Cardiac ventricle fibroblast (primary cell): ENCODE results near the gene WDR86. TPM values are rescaled to one million over a fixed set of nuclear protein-coding genes. Genes with fewer than 3 reads are reported as not detected.

Source experiments
- total RNA-seq: library from RNA; depleted of rRNA; stranded (reverse); fragments of >200 nt; gene quantifications from 2 replicates; pipeline ENCODE4 v1.2.3, GENCODE V29; 2015

Gene WDR86, protein sequence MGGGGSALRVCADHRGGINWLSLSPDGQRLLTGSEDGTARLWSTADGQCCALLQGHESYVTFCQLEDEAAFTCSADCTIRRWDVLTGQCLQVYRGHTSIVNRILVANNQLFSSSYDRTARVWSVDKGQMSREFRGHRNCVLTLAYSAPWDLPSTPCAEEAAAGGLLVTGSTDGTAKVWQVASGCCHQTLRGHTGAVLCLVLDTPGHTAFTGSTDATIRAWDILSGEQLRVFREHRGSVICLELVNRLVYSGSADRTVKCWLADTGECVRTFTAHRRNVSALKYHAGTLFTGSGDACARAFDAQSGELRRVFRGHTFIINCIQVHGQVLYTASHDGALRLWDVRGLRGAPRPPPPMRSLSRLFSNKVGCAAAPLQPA
- 2.4 and 4.6 TPM in 2 replicates for total RNA-seq

DNA sequence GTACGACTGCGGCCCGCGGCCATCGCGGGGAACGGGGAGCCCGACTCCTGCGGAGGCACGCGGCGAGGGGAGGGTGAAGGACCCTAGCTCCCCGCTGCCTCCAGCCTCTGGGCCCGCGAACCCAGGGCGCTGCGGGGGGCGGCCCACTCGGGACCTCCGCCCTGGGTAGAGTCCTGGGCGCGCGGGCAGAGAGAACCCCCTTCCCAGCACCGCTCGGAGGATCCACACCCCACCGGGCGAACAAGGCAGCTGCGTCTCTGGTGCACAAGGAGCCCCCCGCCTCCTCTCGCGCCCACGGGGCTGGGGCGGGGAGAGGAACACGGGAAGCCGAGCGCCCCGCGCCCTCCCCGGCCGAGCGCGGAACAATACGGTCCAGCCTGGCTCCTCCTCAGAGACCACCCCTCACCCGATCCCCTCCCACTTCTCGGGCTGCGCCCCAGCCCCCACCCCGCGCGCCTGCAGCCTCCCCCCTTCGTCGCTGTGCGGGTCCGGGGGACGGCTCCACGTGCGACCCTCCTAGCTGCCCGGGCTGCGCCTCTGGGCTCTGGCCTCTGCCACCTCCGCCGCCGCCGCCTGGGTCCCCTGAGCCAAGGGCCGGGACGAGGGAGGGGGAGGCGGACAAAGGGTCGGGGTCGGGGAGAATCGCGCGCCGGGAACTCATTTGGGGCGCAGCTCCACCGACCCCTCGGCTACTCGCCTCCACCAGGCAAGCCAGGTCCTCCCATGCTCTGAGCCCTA, at the start of gene WDR86:
WDR86 (minus strand) TSS at position 372 of the 738 bp plus-strand sequence. CDS start 449 bp downstream, outside the sequence.

DNA sequence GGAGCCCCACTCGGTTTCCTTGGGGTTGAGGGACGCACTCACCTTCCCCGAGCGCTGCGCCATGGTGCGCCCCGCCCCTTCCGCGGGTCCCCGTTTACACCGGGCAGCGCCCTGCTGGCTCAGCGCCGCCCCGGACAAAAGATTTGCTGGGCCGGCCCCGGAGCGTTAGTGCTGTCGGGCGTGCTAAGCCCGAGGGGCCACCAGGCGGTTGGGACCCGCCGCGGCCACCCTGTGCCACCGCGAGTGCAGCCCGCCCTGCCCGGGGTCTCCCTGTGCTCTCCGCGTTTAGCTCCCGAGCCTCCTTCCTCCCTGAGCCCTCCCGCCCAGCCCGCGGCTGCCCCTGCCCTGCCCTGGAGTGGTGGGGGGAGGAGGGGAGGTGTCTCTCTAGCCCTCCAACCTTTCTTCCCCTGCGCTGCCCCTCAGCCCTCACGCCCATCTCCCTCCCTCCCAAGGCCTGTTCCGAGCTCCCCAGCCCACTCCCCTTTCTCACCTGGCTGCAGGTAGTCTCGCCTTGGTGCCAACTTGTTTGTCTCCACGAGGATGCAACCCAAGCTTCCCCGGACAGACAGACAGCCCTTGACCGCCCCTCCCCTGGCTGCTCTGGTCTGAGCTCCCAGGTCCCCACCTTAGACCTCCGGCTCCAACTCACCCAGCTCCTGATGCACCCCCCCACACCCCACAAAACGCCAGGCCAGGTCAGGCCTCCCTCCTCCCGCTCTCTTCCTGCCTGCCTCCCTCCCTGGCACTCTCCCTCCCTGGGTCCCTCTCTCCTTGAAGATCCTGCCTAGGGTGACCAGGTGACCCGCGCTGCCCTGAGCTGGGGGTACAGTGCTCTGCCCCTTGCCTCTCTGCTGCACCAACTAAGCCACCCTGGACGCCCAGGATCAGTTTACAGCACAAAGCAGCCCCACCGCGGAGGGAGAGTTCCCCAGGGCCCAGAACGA, 30.3 kb upstream of the WDR86 start, which contains the start of gene CRYGN:
CRYGN (minus strand) TSS at position 287 of the 944 bp plus-strand sequence; CDS start at position 63, 224 bp downstream.

DNA sequence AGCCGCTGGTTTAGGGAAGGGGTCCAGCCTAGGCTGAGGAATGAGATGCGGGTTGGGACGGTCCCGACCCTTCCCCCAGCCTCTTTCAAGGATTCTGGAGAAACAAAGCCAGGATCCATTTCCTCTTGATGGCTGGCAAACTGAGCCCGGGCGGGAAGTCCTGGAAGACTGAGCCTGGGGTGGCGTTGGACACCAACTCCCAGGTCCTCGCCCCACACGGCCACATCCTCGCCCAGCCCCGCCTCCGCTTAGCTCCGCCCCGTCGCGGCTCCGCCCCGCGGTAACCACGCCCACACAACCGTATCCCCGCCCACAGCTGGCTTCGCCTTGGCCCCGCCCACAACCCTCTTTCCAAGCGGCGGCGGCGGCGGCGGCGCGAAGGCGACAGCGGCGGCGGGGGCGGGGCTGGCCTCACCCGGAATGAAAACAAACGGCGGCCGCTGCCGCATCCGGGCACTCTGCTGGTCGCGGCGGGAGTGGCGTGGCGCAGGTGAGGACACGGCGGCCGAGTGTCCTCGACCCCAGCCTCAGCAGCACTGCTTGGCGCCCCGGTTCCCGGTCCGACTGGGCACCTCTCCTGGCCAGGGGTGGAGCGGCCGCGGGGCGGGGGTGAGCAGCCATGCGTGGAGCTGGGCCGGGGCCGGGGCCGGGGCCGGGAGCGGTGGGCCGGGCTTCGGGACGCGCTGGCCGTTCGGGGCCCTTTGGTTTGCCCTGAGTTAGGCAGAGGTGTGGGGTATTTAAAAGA, 68.3 kb downstream of the WDR86 start, which contains the start of gene NUB1:
NUB1 (plus strand) TSS at position 456 of the 745 bp plus-strand sequence. CDS start 3,538 bp downstream, outside the sequence.

Other genes starting within 250 kb of the WDR86 start
- not detected in 2 replicates for gene GBX1, start 242.3 kb downstream of the WDR86 start, total RNA-seq
- not detected in 2 replicates for gene ASB10, start 222.8 kb downstream of the WDR86 start, total RNA-seq
- gene H2BK1, start 199.6 kb downstream of the WDR86 start, total RNA-seq: not detected in 2 replicates
- gene ABCF2, start 182.8 kb downstream of the WDR86 start, total RNA-seq: 39.1 and 44.1 TPM in 2 replicates
- 81.6 and 93.4 TPM in 2 replicates for gene CHPF2, start 177.6 kb downstream of the WDR86 start, total RNA-seq
- gene SMARCD3, start 161.3 kb downstream of the WDR86 start, total RNA-seq: 41.3 and 44.9 TPM in 2 replicates
- 27.0 and 34.8 TPM in 2 replicates for gene NUB1, start 68.2 kb downstream of the WDR86 start, total RNA-seq
- 0.10 TPM in 1 of 2 replicates, not detected in the other for gene CRYGN, start 30.1 kb upstream of the WDR86 start, total RNA-seq
- 56.1 and 62.9 TPM in 2 replicates for gene RHEB, start 109.9 kb upstream of the WDR86 start, total RNA-seq